ENCODE data around the gene UBL4A. TPM values are rescaled to one million over a fixed set of nuclear protein-coding genes. Genes with fewer than 3 reads are reported as not detected.
"Not testable (repeated sequence)": the region's sequence is repeated elsewhere in the genome, so short reads cannot be mapped to it uniquely, and the experiment has no call there.

UBL4A gene
- total RNA-seq, 1 donor from 2014 or later: 41.1 TPM

DNA sequence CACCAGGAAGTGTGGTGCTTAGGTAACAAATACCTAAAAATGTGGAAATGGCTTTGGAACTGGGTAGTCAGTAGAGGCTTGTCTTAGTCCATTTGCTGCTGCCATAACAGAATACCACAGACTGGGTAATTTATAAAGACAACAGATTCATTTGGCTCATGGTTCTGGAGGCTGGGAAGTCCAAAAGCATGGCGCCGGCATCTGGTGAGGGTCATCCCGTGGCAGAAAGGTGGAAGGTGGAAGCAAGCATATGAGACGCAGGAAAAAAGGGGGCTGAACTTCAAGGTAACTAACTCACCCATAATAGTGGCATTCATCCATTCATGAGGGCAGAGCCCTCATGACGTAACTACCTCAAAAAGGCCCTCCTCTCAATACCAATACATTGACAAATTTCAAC lies 23.0 kb upstream of the UBL4A start:
- DNase-seq (ENCODE audit: extremely low read depth, low read depth, low spot score): no peak

- DNase-seq (ENCODE audit: extremely low read depth, low read depth, low spot score): no peak
These were observed 21.9 kb upstream of the UBL4A start for GRCh38 chrX:154508384-154508745.

DNA sequence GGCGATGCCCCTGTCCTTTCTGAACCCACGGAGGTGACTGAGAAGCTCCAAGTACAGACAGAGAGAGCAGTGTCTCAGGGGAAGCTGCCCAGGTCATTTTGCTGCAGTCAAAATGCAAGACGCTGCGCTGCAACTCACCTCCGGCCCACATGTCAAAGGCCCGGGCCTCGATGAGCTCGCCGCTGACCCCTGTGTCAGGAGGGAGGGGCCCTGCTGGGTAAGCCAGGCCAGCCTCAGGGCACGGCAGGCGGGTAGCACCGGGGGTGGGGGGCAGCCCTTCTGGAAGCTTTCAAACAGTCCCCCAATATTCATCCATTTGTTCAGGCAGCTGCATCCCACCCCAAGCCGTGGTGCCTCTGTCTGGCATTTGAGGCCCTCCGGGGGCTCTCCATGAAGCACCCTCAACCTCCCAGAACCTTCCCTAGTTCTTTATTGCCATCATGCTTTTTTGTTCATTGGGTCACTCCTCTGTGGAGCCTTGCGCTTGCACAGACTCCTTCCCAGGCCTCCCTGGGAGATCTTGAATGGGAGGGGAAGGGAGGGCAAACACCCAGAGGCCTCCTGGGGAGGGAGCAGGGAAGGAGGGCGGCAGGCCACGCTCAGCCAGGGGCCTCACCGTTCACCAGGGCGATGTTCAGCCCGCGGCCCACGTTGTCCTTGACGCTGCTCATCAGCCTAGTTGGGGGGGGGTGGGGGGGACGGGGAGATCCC lies 21.4 kb upstream of the UBL4A start:
- DNase-seq (ENCODE audit: extremely low read depth, low read depth, low spot score): no peak

- DNase-seq (ENCODE audit: extremely low read depth, low read depth, low spot score): no peak
These were observed 20.3 kb upstream of the UBL4A start for GRCh38 chrX:154506483-154507332.

DNA sequence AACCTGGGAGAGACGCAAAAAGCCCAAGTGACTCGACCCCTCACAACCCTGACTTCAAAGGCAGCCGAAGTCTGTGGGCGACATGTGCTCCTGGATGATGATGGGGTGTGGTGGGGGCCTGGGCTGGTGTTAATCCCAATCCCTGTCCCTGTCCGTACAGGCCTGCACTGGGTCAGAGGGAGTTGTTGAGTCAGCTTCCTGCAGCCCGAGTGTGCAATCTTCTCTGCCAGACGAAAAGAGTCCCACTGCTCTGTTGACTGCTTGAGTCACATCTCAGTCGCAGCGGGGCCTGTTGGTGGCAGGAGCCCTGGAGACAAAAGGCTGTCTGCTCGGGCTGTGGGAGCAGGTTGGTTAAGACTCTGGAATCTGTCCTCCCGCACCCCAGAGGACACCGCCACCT lies 19.3 kb upstream of the UBL4A start:
- no peak for DNase-seq (ENCODE audit: extremely low read depth, low read depth, low spot score)

DNA sequence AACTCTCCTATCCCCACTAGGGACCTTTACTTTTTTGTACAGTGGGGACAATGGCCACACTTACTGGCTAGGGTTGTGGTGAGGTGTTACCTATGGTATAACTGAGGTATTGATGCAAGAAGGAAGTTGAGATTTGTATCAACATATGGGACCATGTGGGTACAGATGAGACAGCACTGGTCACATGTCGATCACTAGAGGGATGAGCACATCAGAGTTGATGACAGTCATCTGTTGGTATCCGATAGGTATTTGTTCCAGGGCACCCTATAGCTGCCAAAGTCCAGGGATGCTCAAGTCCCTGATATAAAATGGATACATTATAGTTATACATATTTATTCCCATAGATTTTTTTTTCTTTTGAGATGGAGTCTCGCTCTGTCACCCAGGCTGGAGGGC lies 16.6 kb upstream of the UBL4A start:
- DNase-seq (ENCODE audit: extremely low read depth, low read depth, low spot score): no peak

- DNase-seq (ENCODE audit: extremely low read depth, low read depth, low spot score): no peak
These were observed 15.7 kb upstream of the UBL4A start for GRCh38 chrX:154502098-154502497.

DNA sequence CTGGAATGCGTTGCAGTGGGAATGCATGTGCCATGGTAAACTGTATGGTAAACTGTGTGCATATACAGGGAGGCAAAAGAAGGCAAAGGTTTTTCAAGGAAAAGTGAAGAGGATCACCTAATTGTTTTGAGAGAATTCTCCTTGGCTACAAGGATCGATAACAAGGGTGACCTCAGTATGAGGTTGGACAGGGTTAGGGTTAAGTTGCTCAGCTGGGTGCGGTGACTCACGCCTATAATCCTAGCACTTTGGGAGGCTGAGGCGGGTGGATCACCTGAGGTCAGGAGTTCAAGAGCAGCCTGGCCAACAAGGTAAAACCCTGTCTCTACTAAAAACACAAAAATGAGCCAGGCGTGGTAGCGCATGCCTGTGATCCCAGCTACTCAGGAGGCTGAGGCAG lies 15.0 kb upstream of the UBL4A start:
- not testable (repeated sequence) for DNase-seq (ENCODE audit: extremely low read depth, low read depth, low spot score)

DNA sequence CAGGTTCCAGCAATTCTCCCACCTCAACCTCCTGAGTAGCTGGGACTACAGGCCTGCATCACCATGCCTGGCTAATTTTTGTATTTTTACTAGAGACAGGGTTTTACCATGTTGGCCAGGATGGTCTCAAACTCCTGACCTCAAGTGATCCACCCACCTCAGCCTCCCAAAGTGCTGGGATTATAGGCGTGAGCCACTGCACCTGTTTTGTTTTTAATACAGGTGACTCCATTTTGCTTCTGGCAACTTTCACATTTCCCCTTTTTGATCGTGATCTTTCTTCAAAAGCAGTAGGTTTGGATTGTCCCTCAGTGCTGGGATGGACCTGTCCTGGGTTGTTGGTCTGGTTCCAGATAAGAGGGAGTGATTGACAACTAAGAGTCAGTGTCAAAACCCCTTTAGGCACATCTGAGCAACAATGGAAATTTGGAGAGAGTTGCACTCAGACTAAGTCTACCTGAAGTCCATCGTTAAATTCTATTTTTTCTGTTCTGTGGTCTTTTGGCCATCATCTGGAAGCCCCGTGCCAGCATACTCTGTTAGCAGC lies 10.2 kb upstream of the UBL4A start:
- not testable (repeated sequence) for DNase-seq (ENCODE audit: extremely low read depth, low read depth, low spot score)

DNA sequence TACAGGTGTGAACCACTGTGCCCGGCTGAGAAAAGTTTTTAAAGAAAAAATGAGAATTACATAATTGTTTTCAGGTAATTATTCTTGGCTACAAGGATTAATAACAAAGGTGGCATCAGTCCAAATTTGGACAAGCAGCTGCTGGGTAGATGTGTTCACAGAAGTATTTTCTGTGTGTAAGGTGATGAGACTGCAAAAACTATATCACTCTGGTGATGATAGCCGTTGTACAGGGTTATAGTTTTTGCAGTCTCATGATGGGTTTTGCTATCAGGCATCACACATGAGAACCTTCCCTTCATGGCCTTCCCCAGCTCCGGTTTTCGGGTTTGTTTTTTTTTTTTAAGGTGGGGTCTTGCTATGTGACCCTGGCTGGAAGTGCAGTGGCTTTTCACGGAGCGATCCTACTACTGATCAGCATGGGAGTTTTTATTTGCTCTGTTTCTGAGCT lies 9.1 kb upstream of the UBL4A start:
- no peak for DNase-seq (ENCODE audit: extremely low read depth, low read depth, low spot score)

GRCh38 chrX:154494715-154495114 lies 8.3 kb upstream of the UBL4A start:
- DNase-seq (ENCODE audit: extremely low read depth, low read depth, low spot score): no peak

DNA sequence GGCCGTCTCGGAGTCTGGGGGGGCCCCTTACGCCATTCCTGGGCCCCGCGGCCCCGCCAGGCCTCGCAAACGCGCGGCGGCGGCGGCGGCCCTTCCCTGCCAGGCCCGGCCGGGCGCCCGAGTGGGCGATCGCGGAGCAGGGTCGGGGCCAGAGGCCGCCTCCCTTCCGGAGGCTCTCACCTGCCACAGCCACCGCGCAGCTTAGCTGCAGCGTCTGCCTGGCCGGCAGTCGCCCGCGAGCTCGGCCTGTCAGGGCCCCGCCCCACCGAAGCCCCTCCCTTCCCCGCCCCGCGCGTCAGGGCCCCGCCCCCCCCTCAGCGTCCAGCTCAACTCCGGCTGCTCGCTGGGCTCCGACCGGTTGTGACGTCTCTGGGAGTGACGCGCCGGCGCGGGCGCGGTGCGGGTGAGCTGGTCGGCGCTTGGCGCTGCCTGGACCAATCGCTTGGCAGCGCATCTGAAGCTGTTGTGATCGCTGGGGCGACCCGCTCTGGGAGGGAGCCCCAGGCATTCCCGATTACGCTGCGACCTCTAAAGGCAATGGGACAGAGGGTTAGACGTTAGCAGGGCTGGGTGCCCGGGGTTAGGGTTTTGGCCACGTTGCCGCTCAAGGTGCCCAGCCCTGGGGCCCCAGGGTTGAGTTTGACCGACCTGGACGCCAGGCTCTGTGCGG lies 4.1 kb upstream of the UBL4A start, which contains the start of gene SLC10A3:
SLC10A3 (minus strand) TSS at position 216 of the 670 bp plus-strand sequence. CDS start 1,689 bp downstream, outside the sequence.
- peak; percentile 54 for DNase-seq (ENCODE audit: extremely low read depth, low read depth, low spot score)

DNA sequence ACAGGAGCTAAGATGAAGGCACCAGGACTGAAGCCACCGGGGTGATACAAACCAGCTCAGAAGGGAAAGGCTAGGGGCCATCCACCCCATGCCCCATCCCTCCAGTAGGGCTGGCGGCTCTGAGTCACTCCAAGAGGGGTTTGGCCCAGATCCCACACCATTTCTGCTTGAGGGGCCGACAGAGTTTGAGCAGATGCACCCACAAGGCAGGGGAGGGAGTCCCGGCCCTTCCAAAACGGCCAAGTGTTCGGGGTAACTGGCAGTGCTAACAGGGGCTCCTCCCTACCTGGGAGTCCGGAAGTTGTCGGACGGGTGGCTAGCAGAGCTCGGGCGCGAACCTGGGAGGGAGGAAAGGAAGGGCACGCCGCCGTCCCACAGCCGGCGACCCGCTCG lies 3.6 kb upstream of the UBL4A start:
- DNase-seq (ENCODE audit: extremely low read depth, low read depth, low spot score): no peak

- no peak for DNase-seq (ENCODE audit: extremely low read depth, low read depth, low spot score)
These were observed 2.8 kb upstream of the UBL4A start for GRCh38 chrX:154489182-154489581.

DNA sequence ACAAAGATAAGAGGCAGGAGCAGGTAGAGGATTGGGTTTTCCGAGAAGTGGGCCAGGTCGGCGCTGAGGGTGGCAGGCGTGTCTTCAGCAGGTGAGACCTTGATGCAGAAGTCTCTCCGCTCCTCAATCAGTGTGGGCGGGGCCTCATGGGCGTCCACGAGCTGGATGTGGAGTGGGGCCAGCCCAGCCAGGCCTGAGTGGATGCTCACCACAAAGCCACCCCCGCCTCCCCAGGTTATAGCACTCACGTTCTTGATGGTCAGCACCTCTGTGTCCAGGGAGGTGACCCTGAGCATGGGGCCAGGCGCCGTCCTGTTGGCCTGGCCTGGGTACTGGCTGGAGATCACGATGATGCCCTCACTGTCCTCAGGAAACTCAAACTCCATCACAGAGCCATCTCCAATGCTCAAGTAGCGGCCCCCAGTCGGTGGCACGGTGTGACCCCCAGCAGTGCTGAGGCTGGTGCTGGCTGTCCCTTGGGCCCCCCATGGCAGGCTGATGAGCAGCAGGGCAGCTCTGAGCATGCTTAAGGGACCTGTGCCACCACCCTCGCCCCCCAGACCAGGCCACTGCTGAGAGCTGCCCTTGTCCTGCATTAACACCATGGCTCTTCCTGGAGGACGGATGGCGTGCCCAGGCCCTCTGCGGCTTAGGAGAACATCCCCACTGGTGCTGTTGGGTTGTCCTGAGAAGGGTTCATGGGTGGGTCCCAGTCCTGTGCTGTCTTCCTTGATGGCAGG lies 2.1 kb upstream of the UBL4A start:
- DNase-seq (ENCODE audit: extremely low read depth, low read depth, low spot score): no peak

GRCh38 chrX:154487518-154488290 lies 1.3 kb upstream of the UBL4A start:
- no peak for DNase-seq (ENCODE audit: extremely low read depth, low read depth, low spot score)

DNA sequence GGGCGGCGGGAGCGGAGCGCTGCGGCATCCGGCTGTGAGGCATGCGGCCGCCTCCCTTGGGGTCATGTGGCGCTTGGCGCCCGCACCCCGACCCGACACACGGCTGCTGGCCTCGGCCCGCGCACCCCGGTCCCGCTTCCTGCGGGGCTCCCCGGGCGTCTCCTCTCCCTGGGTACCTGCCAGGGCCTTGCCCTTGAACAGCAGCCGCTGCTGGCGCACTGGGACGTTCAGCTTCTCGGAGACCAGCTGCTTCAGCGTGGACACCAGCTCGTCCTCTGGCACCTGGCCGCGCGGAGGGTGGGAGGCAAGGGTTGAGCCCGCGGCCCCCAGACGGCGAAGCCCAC lies 391 bp downstream of the UBL4A start:
- no peak for DNase-seq (ENCODE audit: extremely low read depth, low read depth, low spot score)

- DNase-seq (ENCODE audit: extremely low read depth, low read depth, low spot score): no peak
These were observed 1.0 kb downstream of the UBL4A start for GRCh38 chrX:154485150-154486051.
